DND-41 (cell line): Measurements from ENCODE around the gene STK16.

Experiments used
- ATAC-seq: fragments of 200-7000 bp; cut with Tn5 transposase; 3 replicates; pipeline ENCODE4 v1.9.1; 2021; ENCODE audit warnings: low read depth; ENCODE audit not compliant: insufficient read depth
- DNase-seq: peaks from one replicate; pipeline ENCODE4 v3.0.0-alpha.2; 2020
- H2AFZ ChIP-seq: 2 replicates; pipeline ENCODE4 v1.6.0; 2012; ENCODE audit warnings: low read depth, low read length
- H3K27ac ChIP-seq: 2 replicates; pipeline ENCODE4 v1.5.1; 2012; ENCODE audit warnings: low read length, inconsistent platforms
- H3K27me3 ChIP-seq: fragments of 200-600 bp; sonication (generic); 2 replicates; pipeline ENCODE4 v1.6.0; 2012; ENCODE audit warnings: low read length, mild to moderate bottlenecking, inconsistent platforms; ENCODE audit not compliant: insufficient read depth, poor library complexity
- H3K36me3 ChIP-seq: 2 replicates; pipeline ENCODE4 v1.5.1; 2012; ENCODE audit warnings: low read length, inconsistent platforms; ENCODE audit not compliant: insufficient read depth
- H3K4me1 ChIP-seq: 2 replicates; pipeline ENCODE4 v1.5.1; 2012; ENCODE audit warnings: mild to moderate bottlenecking, low read length; ENCODE audit not compliant: insufficient read depth
- H3K4me2 ChIP-seq: 2 replicates; pipeline ENCODE4 v1.6.0; 2012; ENCODE audit warnings: mild to moderate bottlenecking, moderate library complexity, low read length, inconsistent platforms; ENCODE audit not compliant: insufficient read depth
- H3K4me3 ChIP-seq, 2 experiments: fragments of 200-600 bp in 1 of 2; shearing (Covaris generic) in 1 of 2; 2 replicates each; pipeline ENCODE4 v1.5.1; 2012 to 2016; ENCODE audit warnings: inconsistent platforms in 2 of 2, low read length in 2 of 2, mild to moderate bottlenecking in 2 of 2, low read depth in 1 of 2, moderate library complexity in 1 of 2
- H3K79me2 ChIP-seq: 2 replicates; pipeline ENCODE4 v1.6.0; 2012; ENCODE audit warnings: low read length, inconsistent platforms; ENCODE audit not compliant: insufficient read depth
- H3K9ac ChIP-seq: 2 replicates; pipeline ENCODE4 v1.6.0; 2012; ENCODE audit warnings: low read depth, mild to moderate bottlenecking, inconsistent platforms, low read length, moderate library complexity
- H3K9me3 ChIP-seq: 2 replicates; pipeline ENCODE4 v1.5.1; 2012; ENCODE audit warnings: low read length, moderate library complexity, mild to moderate bottlenecking, inconsistent platforms; ENCODE audit not compliant: insufficient read depth, severe bottlenecking
- H4K20me1 ChIP-seq: 2 replicates; pipeline ENCODE4 v1.6.0; 2012; ENCODE audit warnings: low read length; ENCODE audit not compliant: insufficient read depth
- EZH2 ChIP-seq: IDR thresholded peaks from 3 replicates; pipeline ENCODE4 v1.6.1; 2012; ENCODE audit warnings: borderline replicate concordance, low read depth, mild to moderate bottlenecking, moderate library complexity, low read length, inconsistent platforms; ENCODE audit not compliant: severe bottlenecking
- TF ChIP-seq, protein P1 (sequence below): IDR thresholded peaks from 2 replicates; pipeline ENCODE4 v1.5.1; 2012; ENCODE audit warnings: borderline replicate concordance, low read length, moderate library complexity, mild to moderate bottlenecking; ENCODE audit not compliant: poor library complexity, severe bottlenecking; ENCODE audit errors: extremely low read depth

Gene STK16, protein sequence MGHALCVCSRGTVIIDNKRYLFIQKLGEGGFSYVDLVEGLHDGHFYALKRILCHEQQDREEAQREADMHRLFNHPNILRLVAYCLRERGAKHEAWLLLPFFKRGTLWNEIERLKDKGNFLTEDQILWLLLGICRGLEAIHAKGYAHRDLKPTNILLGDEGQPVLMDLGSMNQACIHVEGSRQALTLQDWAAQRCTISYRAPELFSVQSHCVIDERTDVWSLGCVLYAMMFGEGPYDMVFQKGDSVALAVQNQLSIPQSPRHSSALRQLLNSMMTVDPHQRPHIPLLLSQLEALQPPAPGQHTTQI

DNA sequence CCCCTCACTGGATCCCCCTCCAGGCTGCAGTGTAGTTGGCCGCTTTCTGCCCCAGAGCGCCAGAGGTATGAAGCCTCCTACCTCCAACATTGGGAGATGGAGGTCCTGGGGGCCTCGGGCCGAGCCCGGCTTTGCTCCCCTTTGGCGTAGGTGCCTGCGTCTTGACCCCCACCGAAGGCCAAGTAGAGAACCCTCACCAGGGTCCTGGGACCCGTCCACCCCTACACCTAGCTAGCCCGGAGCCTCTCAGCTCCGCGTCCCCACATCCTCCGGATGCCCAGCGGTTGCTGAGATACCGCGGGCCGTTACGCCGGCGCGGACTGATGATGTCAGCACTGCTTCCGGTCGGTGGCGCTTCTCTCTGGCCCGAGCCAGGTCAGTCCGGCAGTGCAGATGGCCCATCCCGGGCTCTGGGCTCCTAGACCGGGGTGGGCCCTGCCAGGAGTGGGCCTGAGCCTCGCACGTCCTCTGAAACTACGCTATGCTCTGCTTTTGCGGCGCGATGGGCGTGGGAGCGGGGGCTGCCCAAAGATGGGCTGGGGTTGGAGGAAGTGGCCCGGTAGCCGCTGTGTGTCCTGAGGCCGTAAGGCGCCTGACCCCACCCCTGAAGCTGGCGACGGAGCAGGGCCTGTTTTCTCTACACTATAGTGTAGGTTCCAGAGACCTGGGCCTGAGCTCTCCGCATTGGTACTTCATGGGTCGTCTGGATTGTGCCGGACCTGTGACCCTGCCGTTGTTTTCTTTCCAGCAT lies at the start of gene STK16, which contains the start of gene GLB1L:
STK16 (plus strand) TSS at position 332 of the 751 bp plus-strand sequence. CDS start 521 bp downstream, outside the sequence.
GLB1L (minus strand) TSS at position 297 of the 751 bp plus-strand sequence. CDS start 1,871 bp downstream, outside the sequence.
- peak within 1 kb of the TSS; percentile 90 for H3K9ac ChIP-seq
- H4K20me1 ChIP-seq = peaks cover 30% of the 10 kb centered on the region
- H2AFZ ChIP-seq = peak within 1 kb of the TSS; percentile 94
- DNase-seq (peak; percentile 87), ATAC-seq (peak; percentile 75)
- H3K79me2 ChIP-seq = peaks cover 14% of the 10 kb centered on the region
- H3K4me1 ChIP-seq = peaks cover 53% of the 10 kb centered on the region
- peak within 1 kb of the TSS; percentile 93 for H3K27ac ChIP-seq
- peak within 1 kb of the TSS; percentile 87 for H3K4me3 ChIP-seq
- no peaks in the 10 kb centered on the region for H3K9me3 ChIP-seq
- H3K4me2 ChIP-seq = peak within 1 kb of the TSS; percentile 84
- TF ChIP-seq, protein P1, sequence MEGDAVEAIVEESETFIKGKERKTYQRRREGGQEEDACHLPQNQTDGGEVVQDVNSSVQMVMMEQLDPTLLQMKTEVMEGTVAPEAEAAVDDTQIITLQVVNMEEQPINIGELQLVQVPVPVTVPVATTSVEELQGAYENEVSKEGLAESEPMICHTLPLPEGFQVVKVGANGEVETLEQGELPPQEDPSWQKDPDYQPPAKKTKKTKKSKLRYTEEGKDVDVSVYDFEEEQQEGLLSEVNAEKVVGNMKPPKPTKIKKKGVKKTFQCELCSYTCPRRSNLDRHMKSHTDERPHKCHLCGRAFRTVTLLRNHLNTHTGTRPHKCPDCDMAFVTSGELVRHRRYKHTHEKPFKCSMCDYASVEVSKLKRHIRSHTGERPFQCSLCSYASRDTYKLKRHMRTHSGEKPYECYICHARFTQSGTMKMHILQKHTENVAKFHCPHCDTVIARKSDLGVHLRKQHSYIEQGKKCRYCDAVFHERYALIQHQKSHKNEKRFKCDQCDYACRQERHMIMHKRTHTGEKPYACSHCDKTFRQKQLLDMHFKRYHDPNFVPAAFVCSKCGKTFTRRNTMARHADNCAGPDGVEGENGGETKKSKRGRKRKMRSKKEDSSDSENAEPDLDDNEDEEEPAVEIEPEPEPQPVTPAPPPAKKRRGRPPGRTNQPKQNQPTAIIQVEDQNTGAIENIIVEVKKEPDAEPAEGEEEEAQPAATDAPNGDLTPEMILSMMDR = no peak
- no peak for TF ChIP-seq EZH2
- peaks cover 6% of the 10 kb centered on the region for H3K36me3 ChIP-seq
- no peaks in the 10 kb centered on the region for H3K27me3 ChIP-seq

DNA sequence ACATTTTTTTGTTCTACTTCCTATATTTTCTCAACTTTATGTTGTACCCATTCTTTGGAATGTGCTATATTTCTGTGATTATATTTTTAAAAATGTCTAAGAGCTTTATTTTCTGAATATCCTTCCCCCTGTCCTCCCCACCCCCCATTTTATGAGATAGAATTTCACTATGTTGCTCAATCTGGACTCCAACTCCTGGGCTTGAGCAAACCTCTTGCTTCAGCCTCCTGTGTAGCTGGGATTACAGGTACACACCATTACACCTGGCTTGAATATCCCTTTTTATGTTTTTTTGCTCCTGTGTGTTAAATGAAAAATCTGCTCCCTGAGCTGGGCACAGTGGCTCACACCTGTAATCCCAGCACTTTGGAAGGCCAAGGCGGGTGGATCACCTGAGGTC lies 47.9 kb upstream of the STK16 start:
- no peak overlapping the region for H3K9ac ChIP-seq
- DNase-seq = no peak
- H3K9me3 ChIP-seq = no peaks in the 10 kb centered on the region
- no peaks in the 10 kb centered on the region for H3K4me1 ChIP-seq
- no peaks in the 10 kb centered on the region for H3K36me3 ChIP-seq
- H3K27me3 ChIP-seq = no peaks in the 10 kb centered on the region
- TF ChIP-seq EZH2 = no peak
- ATAC-seq = no peak
- H3K27ac ChIP-seq = no peak overlapping the region
- H4K20me1 ChIP-seq = no peaks in the 10 kb centered on the region
- no peak overlapping the region for H3K4me3 ChIP-seq
- H2AFZ ChIP-seq = no peak overlapping the region
- H3K4me2 ChIP-seq = no peak overlapping the region
- H3K79me2 ChIP-seq = no peaks in the 10 kb centered on the region

DNA sequence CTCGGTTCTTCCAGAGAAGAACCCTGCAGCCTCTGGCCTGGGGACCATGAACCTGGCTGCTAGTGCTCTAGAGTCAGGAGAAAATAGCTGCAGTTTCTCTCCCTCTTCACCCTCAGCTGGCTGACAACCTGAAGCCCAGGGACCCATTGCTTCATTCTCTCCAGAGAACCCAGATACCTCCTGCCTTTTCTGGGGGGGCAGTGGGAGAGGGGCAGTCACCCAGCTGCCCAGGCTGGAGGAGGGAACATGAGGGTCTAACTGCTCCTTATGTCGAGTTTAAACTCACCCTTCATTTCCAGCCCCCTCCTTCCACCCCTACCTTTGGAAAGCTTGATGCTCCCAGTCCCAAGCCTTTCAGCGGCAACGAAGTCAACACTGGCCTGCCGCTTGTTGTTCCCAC lies 46.3 kb upstream of the STK16 start:
- no peak overlapping the region for H3K4me2 ChIP-seq
- TF ChIP-seq EZH2 = no peak
- TF ChIP-seq, protein P1 = no peak
- no peaks in the 10 kb centered on the region for H3K9me3 ChIP-seq
- H3K9ac ChIP-seq = no peak overlapping the region
- H2AFZ ChIP-seq = no peak overlapping the region
- H3K27me3 ChIP-seq = no peaks in the 10 kb centered on the region
- no peaks in the 10 kb centered on the region for H3K36me3 ChIP-seq
- ATAC-seq = no peak
- no peak overlapping the region for H3K4me3 ChIP-seq
- no peak for DNase-seq
- H3K27ac ChIP-seq = no peak overlapping the region
- no peaks in the 10 kb centered on the region for H4K20me1 ChIP-seq
- no peaks in the 10 kb centered on the region for H3K79me2 ChIP-seq
- H3K4me1 ChIP-seq = no peaks in the 10 kb centered on the region
